SK-N-SH (cell line): Measurements from ENCODE around the gene TPST2. TPM values are rescaled to one million over a fixed set of nuclear protein-coding genes. Genes with fewer than 3 reads are reported as not detected.

Experiments used
- CTCF ChIA-PET: fragments of 300-600, 350-600 bp; formaldehyde crosslinking; extraction: SDS; loops from one replicate; lab custom pipeline; 2021; lab: Yijun Ruan, JAX
- POLR2A ChIA-PET: fragments of 350-600 bp; sonication (Branson Sonifier 250); formaldehyde crosslinking; extraction: SDS; loops from one replicate; lab custom pipeline; 2020; ENCODE audit warnings: antibody characterized with exemption, inconsistent platforms; lab: Yijun Ruan, JAX
- DNase-seq: peaks from one replicate; pipeline ENCODE4 v3.0.0; 2012
- H2AFZ ChIP-seq: fragments of 200-600 bp; sonication (generic); 2 replicates; pipeline ENCODE4 v1.8.1; 2016; ENCODE audit warnings: antibody characterized with exemption, mild to moderate bottlenecking, low read depth
- H3F3A ChIP-seq: fragments of 200-600 bp; sonication (generic); replicated peaks from 2 replicates; pipeline ENCODE3; 2016; ENCODE audit warnings: antibody characterized with exemption, mild to moderate bottlenecking; ENCODE audit not compliant: insufficient read depth
- H3K27ac ChIP-seq, 2 experiments: fragments of 200-500 bp in 1 of 2; fragments of 200-600 bp in 1 of 2; sonication (Bioruptor generic) in 1 of 2; sonication (generic), shearing (Covaris generic) in 1 of 2; 2 replicates each; pipeline versions ENCODE4 v1.5.1 to v1.6.1; 2014 to 2016; ENCODE audit warnings: low read depth in 2 of 2, inconsistent platforms in 1 of 2, low read length in 1 of 2, mild to moderate bottlenecking in 1 of 2, mixed read lengths in 1 of 2
- H3K27me3 ChIP-seq: fragments of 200-600 bp; sonication (generic), shearing (Covaris generic); 2 replicates; pipeline ENCODE4 v1.6.1; 2016; ENCODE audit warnings: mixed run types; ENCODE audit not compliant: insufficient read depth
- H3K36me3 ChIP-seq, 2 experiments: fragments of 200-500 bp in 1 of 2; fragments of 200-600 bp in 1 of 2; sonication (Bioruptor generic) in 1 of 2; sonication (generic) in 1 of 2; replicated peaks in 1 of 2; 2 replicates each; pipeline versions ENCODE3 to v1.5.1; 2014 to 2016; ENCODE audit warnings: low read length in 1 of 2, mild to moderate bottlenecking in 1 of 2; ENCODE audit not compliant: insufficient read depth in 2 of 2, control insufficient read depth in 1 of 2
- H3K4me1 ChIP-seq, 2 experiments: fragments of 200-500 bp in 1 of 2; fragments of 200-600 bp in 1 of 2; sonication (Bioruptor generic) in 1 of 2; sonication (generic), shearing (Covaris generic) in 1 of 2; 2 replicates each; pipeline versions ENCODE4 v1.5.1 to v1.6.1; 2014 to 2016; ENCODE audit warnings: low read depth in 1 of 2, low read length in 1 of 2, mixed run types in 1 of 2; ENCODE audit not compliant: insufficient read depth in 2 of 2, control insufficient read depth in 1 of 2
- H3K4me2 ChIP-seq: fragments of 200-600 bp; sonication (generic), shearing (Covaris generic); 2 replicates; pipeline ENCODE4 v1.6.1; 2017; ENCODE audit warnings: mixed run types
- H3K4me3 ChIP-seq, 2 experiments: fragments of 200-500 bp in 1 of 2; fragments of 200-600 bp in 1 of 2; sonication (Bioruptor generic) in 1 of 2; sonication (generic), shearing (Covaris generic) in 1 of 2; 2 replicates each; pipeline versions ENCODE4 v1.5.1 to v1.8.1; 2014 to 2016; ENCODE audit warnings: low read depth in 2 of 2, inconsistent platforms in 1 of 2, low read length in 1 of 2, mild to moderate bottlenecking in 1 of 2, mixed read lengths in 1 of 2, moderate library complexity in 1 of 2
- H3K79me2 ChIP-seq: fragments of 200-600 bp; sonication (generic); 2 replicates; pipeline ENCODE4 v1.8.1; 2017; ENCODE audit warnings: mild to moderate bottlenecking; ENCODE audit not compliant: insufficient read depth
- H3K9ac ChIP-seq: fragments of 200-600 bp; sonication (generic); 2 replicates; pipeline ENCODE4 v1.6.1; 2017; ENCODE audit warnings: mixed run types
- H3K9me2 ChIP-seq: fragments of 200-600 bp; sonication (generic); 2 replicates; pipeline ENCODE4 v1.6.1; 2017; ENCODE audit warnings: mixed run types
- H3K9me3 ChIP-seq: fragments of 200-600 bp; sonication (generic); 2 replicates; pipeline ENCODE4 v1.6.1; 2017; ENCODE audit warnings: mixed run types, mild to moderate bottlenecking, moderate library complexity
- H4K20me1 ChIP-seq: fragments of 200-600 bp; sonication (generic); 2 replicates; pipeline ENCODE4 v1.6.1; 2017; ENCODE audit warnings: mild to moderate bottlenecking, mixed run types; ENCODE audit not compliant: insufficient read depth
- ELF1 ChIP-seq: IDR thresholded peaks from 2 replicates; pipeline ENCODE4 v1.4.0; 2012
- EP300 ChIP-seq, 2 experiments: IDR thresholded peaks; 2 replicates each; pipeline versions ENCODE4 v1.4.0 to v1.6.1; 2012; ENCODE audit warnings: borderline replicate concordance in 1 of 2, low read depth in 1 of 2, low read length in 1 of 2
- EZH2phosphoT487 ChIP-seq: fragments of 200-600 bp; sonication (generic); IDR thresholded peaks from 2 replicates; pipeline ENCODE4 v1.6.1; 2017; ENCODE audit warnings: low read depth, mixed run types, mild to moderate bottlenecking, antibody characterized with exemption, moderate library complexity, borderline replicate concordance
- FOXJ3 ChIP-seq: sonication (generic); formaldehyde crosslinking; IDR thresholded peaks from 2 replicates; pipeline ENCODE4 v1.5.1; 2020; ENCODE audit warnings: mild to moderate bottlenecking, missing genetic modification reagents
- JUND ChIP-seq: IDR thresholded peaks from 2 replicates; pipeline ENCODE4 v1.4.0; 2012
- MXI1 ChIP-seq: IDR thresholded peaks from 2 replicates; pipeline ENCODE4 v1.6.1; 2012; ENCODE audit warnings: mild to moderate bottlenecking, low read depth, low read length, improper control_type of control experiment
- RCOR1 ChIP-seq: fragments of 150-350 bp; IDR thresholded peaks from 2 replicates; pipeline ENCODE4 v1.6.1; 2017; ENCODE audit warnings: antibody characterized with exemption, low read length
- REST ChIP-seq: IDR thresholded peaks from 2 replicates; pipeline ENCODE4 v1.6.1; 2012; ENCODE audit warnings: mild to moderate bottlenecking, low read depth, low read length, moderate library complexity
- SIN3A ChIP-seq: IDR thresholded peaks from 2 replicates; pipeline ENCODE4 v1.6.1; 2012; ENCODE audit warnings: low read depth, mild to moderate bottlenecking, low read length, moderate library complexity, borderline replicate concordance
- SMC3 ChIP-seq: IDR thresholded peaks from 2 replicates; pipeline ENCODE4 v1.6.1; 2012; ENCODE audit warnings: low read depth, low read length, improper control_type of control experiment
- TEAD4 ChIP-seq: IDR thresholded peaks from 2 replicates; pipeline ENCODE4 v1.4.0; 2012; ENCODE audit warnings: mild to moderate bottlenecking, borderline replicate concordance; ENCODE audit not compliant: insufficient read depth
- USF1 ChIP-seq: IDR thresholded peaks from 2 replicates; pipeline ENCODE4 v1.4.0; 2012; ENCODE audit warnings: low read depth, borderline replicate concordance
- USF2 ChIP-seq: fragments of 150-350 bp; IDR thresholded peaks from 2 replicates; pipeline ENCODE4 v1.6.1; 2017; ENCODE audit warnings: antibody characterized with exemption, low read length, low read depth, borderline replicate concordance
- YY1 ChIP-seq: IDR thresholded peaks from 2 replicates; pipeline ENCODE4 v1.4.0; 2012; ENCODE audit warnings: low read depth, mild to moderate bottlenecking
- ZBTB33 ChIP-seq: IDR thresholded peaks from 2 replicates; pipeline ENCODE4 v1.4.0; 2012; ENCODE audit warnings: low read depth, borderline replicate concordance
- WGBS: methylation state at CpG from one replicate; pipeline ENCODE4 v1.1.6; 2017; ENCODE audit warnings: low lambda C conversion rate; 5-methylcytosine and 5-hydroxymethylcytosine counted together
- polyA plus RNA-seq, 3 experiments: library from polyadenylated mRNA; depleted of rRNA; stranded (reverse); fragments of >200 nt; gene quantifications; 2 replicates each; pipeline ENCODE4 v1.2.3, GENCODE V29; 2012

The TPST2 gene
- polyA plus RNA-seq, 1 of the 3 experiments (the other 2 are of a cell fraction), result 58.4 TPM

- DNase-seq, result no peak
- Histone ChIP-seq H4K20me1 (no peaks in the 10 kb centered on the region), H3F3A (no peaks in the 10 kb centered on the region), H3K36me3 (no peaks in the 10 kb centered on the region), H3K4me1 (peaks cover under 1 to 27% of the 10 kb centered on the region in 2 experiments), H3K9me2 (no peaks in the 10 kb centered on the region), H3K27ac (no peak overlapping the region), H3K9ac (no peak overlapping the region), H2AFZ (no peak overlapping the region), H3K4me2 (no peak overlapping the region), H3K9me3 (no peaks in the 10 kb centered on the region), H3K27me3 (no peaks in the 10 kb centered on the region; the same call in 1 of the 2 replicates), H3K4me3 (no peak overlapping the region), H3K79me2 (no peaks in the 10 kb centered on the region)
- WGBS, result 85% methylated on average over 5 of the region's 11 CpGs
- POLR2A ChIA-PET, result no interaction called here
- CTCF ChIA-PET, result no interaction called here
- no peak for TF ChIP-seq ZBTB33
- TF ChIP-seq SMC3, result no peak
- TF ChIP-seq SIN3A, result no peak
- TF ChIP-seq JUND, result no peak
- TF ChIP-seq REST, result no peak
- no peak for TF ChIP-seq YY1
- TF ChIP-seq TEAD4, result no peak
- no peak for TF ChIP-seq USF2
- TF ChIP-seq FOXJ3, result no peak
- no peak for TF ChIP-seq EP300 (IDR thresholded peaks at IDR 0.05; ENCODE audit: borderline replicate concordance in 1 of 2, low read depth in 1 of 2, low read length in 1 of 2)
- TF ChIP-seq EZH2phosphoT487, result no peak
- TF ChIP-seq ELF1, result no peak
- no peak for TF ChIP-seq USF1
- no peak for TF ChIP-seq RCOR1
- TF ChIP-seq MXI1, result no peak
These were observed 26.0 kb upstream of the TPST2 start for GRCh38 chr22:26615830-26616435.
